Stimulated activated naive CD4-positive, alpha-beta T cell treated with Interleukin-2 at 50 U/mL for 16 hours (primary cell): ENCODE measurements around the gene RHOH.

Source experiments
- DNase-seq: peaks from one replicate; lab custom pipeline; 2025; lab: John Stamatoyannopoulos, UW

The RHOH gene

DNA sequence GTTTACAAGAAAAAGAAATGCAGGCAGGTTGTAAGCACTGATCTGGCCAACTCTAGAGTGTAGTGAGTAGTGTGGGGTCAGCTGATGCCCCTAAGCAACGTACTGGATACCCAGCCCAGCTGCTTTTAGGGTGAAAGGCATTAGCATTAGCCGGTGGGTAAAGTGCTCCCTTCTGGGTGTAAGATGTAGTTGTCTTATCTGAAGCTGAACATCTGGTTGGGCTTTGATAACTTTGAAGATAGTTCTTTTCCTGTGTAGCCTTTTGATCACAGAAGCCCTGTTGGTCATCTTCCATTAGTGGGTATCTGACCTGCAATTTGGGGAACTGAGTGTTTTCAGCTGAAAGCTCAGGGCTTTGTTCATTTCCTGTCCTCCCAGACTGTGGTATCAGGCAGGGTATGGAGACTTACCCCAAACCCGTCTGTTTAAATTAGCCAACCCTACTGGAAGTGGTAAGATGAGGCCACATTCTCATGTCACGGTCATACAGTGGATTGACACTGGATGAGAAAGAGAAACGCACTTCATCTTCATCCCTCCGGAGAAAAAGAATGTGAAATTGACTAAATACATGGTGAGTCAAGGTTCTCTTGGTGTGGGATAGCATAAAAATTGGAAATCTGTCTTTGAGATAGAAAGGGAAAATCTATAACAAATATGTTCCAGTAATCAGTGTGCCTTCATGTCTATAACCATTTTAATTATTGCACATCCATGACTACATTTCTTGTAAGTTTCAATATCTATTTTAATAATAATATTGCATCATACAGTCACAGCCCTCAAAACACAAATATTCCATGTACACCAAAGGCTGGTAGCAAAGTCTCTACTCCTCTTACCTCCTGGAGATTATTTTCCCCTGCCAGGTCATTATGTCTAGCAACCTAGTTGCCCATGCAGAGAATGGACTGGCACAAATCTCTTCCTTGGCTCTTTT is 8.7 kb downstream of the RHOH start:
- peak; percentile 12 for DNase-seq

DNA sequence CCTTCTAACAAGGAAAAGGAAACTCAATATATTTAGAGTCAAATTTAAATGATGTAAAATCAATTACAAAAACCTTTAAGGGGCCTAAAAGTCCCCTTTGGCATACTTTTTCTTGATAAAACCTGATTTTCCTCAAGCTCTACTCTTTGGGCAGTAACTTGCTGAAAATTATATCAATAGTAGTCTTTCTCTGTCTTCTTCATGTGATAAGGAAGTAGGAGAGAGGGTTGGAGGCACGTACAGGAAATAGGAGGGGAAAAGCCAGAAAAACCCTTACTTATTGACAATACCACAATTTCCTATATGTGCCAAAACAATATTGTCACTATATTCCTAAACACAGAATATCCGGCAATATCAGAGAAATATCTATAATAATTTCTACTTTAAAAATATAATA is 9.6 kb downstream of the RHOH start:
- DNase-seq: no peak

DNA sequence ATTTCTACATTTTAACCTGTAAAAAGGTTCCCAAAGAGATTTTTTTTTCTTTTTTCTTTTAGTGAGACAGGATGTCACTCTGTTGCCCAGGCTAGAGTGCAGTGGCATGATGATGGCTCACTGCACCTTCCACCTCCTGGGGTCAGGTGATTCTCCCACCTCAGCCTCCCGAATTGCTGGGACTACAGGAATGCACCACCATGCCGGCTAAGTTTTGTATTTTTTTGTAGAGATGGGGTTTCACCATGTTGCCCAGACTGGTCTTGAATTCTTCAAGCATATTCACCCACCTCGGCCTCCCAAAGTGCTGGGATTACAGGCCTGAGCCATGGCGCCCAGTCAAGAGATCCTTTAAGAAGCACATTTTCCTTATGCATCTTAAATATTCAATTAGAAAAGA is 12.6 kb downstream of the RHOH start:
- no peak for DNase-seq

DNA sequence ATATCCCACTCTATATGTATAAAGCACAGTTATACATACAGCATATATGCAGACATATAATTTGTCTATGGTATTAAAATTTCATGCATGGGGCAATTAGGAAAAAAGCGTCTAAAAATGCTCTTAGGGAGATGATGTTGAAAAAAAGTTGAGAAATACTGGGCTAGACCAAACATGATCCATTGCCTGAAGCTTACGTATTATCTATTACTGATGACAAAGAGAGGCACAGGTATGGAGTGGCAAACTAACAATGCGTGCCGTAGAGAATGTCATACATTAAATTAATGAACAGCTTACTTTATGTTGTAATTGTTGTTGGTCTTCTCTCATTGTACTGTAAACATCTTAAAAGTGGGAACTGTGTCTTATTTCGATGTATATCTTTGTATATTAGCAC is 13.9 kb downstream of the RHOH start:
- DNase-seq: no peak

DNA sequence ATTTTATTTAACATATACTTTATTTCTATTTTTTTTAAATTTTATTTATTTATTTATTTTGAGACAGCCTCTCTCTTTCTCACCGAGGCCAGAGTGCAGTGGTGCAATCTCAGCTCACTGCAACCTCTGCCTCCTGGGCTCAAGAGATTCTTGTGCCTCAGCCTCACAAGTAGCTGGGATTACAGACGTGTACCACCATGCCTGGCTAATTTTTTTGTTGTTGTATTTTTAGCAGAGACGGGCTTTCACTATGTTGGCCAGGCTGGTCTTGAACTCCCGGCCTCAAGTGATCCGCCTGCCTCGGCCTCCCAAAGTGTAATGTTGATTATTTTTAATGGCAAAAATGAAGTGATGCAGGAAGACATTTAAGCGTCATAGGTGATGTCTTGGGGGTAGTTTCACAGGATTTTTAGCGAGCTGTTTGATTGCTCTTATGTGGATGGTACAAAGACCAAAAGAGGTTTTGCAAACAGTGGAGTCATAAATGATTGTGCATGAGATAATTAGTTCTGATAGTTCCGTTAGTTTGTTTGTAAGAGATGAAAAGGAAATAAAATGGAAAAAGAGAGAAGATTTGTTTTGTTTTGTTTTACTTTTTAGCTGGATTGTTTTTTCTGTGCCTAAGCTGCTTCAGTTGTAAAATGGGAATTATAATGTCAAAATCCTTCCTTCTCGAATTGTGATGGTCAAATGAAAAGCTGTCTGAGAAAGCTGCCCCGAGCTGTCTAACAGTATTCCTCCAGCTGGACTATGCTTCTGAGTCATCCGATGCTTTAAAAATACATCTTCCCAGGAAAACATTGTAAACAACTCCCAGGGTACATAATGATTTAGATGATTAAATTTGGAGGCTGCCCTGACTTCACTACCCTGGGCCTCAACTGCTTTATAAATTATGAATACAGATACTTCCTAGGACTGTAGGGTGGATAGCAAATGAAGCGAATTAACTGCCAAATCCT is 14.7 kb downstream of the RHOH start:
- DNase-seq: no peak

DNA sequence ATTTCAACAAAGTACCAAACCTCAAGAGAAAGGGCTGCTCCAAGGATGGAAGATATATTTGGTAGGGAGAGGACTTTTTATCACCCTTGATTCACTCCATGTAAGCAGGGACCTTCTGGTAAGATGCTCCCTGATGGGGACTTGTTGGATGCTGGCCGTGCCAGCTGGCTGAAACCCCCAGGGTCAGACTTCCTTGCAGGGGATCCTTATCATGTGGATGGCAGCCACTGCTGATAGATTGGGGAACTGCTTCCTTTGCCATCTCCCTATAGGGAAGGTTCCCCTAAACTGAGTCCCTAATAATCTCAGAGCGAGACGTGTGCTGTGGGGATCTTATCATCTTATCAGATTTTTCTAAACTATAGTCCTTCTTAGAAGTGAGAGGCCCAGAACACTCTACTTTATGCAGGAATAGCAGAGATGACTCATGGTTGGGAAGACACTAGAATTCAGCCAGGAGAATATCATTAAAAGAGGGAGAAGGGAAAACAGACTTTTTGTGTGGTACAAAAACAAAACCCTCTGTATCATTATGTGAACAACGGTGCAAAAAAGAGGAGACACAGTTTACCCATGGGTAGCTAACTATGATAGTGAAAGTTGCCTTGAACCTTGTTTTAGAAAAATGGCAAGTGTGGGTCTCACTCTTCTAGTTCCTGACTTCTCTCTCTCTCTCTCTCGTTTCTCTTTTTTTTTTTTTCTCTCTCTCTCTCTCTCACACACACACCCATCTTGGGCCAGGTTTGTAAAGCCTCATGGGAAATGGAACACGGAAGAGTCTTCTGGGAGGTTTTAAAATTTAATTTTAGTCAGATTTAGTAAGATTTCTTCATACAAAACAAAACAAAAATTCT is 16.1 kb downstream of the RHOH start:
- no peak for DNase-seq

DNA sequence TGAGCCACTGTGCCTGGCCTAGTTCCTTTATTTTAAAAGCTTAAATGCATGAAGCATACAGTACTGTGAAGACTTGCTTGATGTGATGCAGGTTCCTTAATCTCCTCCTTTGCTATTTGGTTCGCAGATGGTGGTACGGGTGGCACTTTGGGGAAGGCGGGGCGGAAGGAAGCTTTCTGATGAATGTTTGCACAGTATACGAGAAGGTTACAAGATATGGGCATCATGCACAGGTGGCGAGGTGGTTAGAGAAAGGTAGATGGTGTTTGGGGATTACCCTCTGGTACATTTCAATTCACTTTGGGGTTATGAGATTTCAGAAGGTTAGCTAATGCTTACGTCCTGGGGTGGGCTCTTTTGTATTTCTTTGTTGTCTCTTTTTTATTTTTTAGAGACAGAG is 17.2 kb downstream of the RHOH start:
- DNase-seq: no peak

DNA sequence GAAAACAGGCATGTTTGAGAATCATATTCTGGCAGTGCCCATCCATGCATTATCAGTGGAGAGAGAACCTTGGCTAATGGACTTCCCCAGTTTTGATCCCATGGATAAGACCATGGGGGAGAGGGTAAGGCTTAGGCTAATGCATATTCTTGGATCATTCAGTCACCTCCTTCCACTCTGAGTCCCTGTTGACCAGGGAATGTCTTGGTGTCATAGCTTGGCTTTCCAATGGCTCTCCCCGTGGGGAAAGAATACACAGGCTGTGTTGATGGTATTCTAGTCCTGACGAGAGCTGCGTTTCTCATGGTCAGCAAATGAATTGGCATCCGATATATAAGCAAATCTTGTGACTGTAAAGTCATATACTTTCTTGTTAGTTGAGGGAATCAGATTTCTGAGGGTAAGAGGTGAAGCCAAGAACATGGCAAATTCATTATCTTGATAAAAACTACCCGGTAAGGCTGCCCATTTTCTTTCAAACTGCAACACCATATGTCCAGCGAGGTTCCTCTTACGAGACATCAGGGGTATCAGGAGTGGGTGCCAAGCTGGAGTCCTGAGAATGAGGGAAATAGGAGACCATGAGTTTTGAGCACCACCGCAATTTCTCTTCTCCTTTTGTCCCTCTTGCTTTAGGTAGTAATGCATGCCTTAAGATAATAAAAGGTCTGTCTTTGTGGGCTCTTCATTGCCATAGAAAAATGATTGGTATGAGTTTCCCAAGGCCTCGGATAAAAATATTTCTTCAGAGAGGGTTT is 18.0 kb downstream of the RHOH start:
- no peak for DNase-seq

DNA sequence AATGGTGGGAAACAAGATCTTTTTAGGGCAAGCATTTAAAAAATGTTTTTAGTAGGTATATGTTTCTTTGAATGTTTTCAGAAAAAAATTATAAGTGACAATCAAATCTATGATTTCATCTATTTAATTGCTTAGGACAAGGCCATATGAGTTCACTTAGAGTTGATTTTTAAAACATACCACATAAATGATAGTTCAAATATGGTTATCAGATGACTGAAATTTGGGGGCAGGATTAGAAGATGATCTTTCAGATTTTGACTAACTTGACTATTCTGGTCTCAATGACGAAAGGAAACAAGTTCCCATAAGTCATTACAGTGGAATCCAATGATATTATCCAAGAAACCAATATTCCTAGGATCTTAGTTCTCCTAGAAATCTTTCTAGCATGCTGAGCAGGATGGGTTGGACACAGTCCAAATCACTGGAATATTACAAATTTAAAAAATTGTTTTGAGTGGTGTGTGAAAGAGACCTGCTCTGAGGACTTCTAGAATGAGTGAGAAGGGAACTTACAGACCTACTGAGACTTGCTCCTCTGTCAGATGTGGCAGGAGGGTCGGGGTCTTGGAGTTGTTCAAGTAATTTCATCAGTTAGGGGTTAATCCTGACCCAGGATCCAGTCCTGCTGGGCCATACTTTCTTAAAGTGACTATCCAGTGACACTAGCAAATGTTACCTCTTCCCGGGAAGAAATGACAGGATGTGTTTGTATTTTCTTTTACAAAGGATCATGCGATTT is 20.0 kb downstream of the RHOH start:
- no peak for DNase-seq

DNA sequence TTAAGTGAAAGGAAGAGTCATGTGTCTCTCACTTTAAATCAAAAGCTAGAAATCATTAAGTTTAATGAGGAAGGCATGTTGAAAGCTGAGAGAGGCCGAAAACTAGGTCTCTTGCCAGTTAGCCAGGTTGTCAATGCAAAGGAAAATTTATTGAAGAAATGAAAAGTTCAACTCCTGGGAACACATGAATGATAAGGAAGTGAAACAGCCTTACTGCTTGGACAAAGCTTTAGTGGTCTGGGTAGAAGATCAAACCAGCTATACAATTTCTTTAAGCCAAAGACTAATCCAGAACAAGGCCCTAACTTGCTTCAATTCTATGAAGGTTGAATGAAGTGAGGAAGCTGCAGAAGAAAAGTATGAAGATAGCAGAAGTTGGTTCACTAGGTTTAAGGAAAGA is 24.9 kb downstream of the RHOH start:
- DNase-seq: no peak

DNA sequence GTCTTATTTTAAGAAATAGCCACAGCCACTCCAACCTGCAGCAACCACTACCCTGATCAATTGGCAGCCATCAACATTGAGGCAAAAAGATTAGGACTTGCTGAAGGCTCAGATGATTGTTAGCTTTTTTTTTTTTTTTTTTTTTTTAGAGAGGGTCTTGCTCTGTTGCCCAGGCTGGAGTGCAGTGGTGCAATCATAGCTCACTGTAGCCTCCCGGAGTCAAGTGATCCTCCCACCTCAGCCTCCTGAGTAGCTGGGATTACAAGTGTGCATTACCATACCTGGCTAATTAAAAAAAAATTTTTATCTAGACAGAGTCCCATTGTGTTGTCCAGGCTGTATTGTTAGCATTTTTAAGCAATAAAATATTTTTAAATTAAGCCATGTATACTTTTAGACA is 26.5 kb downstream of the RHOH start:
- no peak for DNase-seq

DNA sequence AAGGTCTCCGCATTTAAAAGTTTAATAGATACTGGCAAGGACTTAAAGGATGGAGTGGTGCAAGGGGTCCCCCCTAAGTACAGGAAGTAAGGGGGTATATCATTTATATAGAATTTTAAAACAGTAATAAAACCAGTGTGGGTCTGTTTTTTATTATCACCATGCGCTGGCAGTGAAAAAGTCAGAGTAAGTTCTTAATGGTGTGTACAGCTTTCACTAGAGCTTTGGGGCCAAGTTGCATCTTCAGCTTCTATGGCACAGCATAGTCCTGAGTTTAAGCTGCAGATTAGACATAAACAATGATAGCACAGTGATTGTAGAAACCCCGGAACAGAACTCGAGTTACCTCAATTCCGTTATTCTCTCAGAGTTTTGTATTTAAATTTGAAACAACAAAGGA is 27.6 kb downstream of the RHOH start:
- DNase-seq: no peak

DNA sequence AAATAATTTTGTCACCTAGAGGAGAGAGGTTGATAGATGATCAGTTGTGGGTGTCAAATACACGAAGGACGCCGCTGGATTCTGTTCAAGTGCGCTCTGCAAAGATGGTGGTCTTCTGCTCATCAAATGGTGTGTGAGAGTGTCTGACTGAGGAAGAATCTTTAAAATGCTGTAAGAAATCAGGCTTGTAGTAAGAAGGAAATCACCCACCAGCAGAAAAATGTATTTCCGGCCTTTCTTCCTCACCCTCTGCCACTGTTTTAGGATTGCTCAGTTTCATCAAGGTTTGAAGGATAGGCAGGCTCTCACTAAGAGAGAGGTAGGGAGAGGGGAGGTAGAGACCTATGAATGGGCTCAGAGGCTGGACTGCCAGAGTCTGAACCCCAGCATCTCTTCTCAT is 28.7 kb downstream of the RHOH start:
- DNase-seq: no peak

DNA sequence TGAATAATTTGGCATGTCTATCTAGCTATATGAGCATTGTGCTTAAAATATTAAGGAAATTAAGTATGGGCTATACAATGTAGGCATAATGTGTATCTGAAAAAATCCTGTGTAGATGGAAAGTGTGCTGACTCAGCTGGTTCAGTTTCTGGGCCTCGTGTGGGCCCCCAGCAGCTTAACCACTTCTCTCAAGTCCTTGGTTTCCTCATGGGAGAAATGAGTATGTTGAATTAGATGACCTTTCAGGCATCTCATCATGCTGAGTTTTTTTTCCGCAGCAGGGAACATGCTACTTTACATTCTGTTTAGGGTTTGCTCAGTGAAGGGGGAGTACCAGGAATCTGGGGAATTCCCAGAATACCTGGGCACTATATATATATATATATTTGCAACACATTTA is 30.5 kb downstream of the RHOH start:
- peak; percentile 69 for DNase-seq

DNA sequence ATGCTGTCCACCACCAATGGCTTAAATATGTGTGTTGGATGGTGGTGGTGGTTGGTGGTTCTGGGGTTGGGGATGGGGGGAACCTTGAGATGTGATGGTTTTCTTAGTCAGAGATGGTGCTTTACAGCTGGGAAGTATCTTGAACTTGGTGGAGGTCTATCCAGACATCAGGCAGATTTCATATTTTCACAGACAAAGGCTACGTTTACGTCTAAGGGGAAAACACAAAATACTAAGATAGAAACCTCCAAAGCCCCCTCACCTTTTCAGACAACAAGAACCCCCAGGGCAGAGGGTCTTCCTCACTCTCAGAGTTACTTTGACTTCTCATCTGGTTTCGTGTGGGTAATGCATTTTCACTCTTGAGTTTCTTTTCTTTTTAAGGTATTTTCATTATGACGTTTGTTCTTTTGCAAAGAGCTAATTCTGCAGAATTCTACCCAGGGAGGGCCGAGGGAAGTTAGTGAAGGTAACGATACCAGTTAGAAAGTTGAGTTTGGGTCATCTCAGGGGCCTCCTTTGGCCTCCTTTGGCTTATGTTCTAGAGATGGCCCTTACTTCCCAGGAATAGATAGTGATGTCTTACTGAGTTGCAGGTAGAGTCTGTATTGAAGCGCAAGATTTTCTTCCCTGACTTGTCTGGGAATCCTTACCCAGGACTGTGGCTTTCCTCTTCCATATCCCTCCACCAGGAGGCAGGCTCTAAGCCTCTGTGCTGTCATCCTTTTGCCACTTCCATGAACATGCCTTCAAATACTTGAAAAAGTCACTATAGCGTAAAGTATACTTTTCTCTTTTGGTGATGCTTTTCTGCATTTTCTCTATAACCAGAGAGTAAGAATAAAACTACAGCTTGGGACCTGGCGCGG is 31.9 kb downstream of the RHOH start:
- DNase-seq: peak; percentile 33

DNA sequence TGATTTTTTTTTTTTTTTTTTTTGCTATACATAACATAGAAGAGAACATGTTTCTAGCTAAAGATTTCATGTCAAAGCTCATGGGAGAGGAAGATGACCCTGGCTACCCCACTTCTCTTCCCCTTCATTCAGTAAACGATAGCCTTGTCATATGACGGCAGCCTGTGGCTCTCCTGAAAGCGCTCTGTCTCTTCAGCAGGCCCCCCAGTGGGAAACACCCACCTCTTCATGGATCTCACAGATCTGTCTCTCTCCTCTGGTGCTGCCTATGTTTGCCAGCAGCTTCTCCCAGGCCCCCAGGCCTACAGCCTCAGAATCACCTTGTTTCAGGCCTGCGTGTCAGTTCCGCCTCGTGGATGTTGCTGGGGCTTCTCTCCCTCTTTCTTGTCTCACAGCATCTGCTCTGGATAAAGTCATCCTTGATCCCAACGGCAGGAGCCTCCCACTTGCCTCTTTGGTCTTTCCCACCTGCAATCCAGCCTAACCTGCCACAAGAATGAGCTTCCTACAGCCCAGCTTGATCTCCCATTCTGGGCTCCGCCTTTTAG is 34.6 kb downstream of the RHOH start:
- no peak for DNase-seq

DNA sequence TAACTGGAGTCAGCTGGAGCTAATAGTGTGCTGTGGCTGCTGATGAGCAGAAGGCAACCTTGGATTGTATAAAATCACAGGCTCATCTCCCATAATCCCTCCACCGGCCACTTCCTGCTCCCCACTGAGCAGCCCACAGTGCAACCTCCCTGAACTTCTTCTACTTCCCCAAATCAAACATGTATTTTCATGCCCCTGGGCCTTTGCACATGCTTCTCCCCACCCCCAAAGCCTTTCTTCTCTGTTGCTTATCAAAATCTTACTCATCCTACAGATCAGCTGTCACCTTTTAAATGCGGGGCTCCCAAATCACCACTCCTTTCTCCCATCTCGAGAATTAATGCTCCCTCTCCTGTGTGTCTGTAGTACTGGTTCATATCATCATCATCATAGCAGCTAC is 35.8 kb downstream of the RHOH start:
- DNase-seq: no peak

DNA sequence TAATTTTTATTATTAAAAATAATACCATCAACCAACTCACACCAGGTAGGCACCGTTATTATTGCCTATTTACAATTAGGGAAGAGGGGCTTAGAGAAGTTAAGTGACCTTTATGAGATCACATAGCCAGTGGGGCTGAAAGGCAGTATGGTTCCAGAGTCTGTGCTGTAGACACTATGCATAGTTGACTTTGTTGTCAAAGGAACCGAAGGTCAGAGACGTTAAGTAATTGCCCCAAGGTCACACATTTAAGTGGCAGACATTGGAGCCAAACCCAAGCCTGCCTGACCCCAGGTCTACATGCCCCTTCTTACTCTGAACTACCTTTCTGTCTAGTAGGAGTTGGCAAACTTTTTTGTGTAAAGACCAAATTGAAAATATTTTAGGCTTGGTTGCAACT is 36.4 kb downstream of the RHOH start:
- DNase-seq: no peak

DNA sequence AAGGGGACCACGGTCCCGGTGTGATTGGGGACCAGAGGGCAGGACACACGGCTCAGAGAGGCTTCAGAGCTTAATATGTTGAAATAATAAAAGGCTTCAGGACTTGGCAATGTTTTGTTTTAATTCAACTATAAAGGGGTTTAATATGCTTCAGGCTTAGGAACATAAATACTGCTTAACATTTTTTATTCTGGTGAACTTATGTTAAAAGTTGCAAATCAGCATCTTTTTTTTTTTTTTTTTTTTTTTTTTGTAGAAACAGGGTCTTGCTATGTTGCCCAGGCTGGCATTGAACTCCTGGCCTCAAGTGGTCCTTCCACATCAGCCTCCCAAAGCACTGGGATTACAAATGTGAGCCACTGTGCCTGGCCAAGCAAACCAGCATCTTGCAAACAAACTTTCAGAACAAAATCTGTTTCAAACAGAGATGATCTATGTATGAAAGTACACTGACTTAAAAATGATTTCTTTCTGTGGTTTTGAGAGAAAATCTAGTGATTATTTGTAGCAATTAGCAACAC is 37.7 kb downstream of the RHOH start:
- no peak for DNase-seq
